Progenitor cell of endocrine pancreas (in vitro differentiated cells): ENCODE data around the gene ATXN7. TPM values are rescaled to one million over a fixed set of nuclear protein-coding genes. Genes with fewer than 3 reads are reported as not detected.

Experiments
- DNase-seq: peaks from one replicate; pipeline ENCODE4 v3.0.0; 2021; ENCODE audit warnings: low spot score; ENCODE audit not compliant: unreplicated experiment
- H3K27ac Mint-ChIP-seq: 2 replicates; pipeline ENCODE4 v1.8.0; 2021; ENCODE audit warnings: mild to moderate bottlenecking, moderate library complexity, mixed read lengths
- H3K27me3 Mint-ChIP-seq: 2 replicates; pipeline ENCODE4 v1.8.0; 2021; ENCODE audit warnings: mixed read lengths
- H3K36me3 Mint-ChIP-seq: 2 replicates; pipeline ENCODE4 v1.8.0; 2022; ENCODE audit warnings: mixed read lengths; ENCODE audit not compliant: insufficient read depth
- H3K4me1 Mint-ChIP-seq: 2 replicates; pipeline ENCODE4 v1.8.0; 2021; ENCODE audit warnings: low read depth, mixed read lengths
- H3K4me3 Mint-ChIP-seq: 2 replicates; pipeline ENCODE4 v1.8.0; 2021; ENCODE audit warnings: low read depth, mild to moderate bottlenecking, moderate library complexity, mixed read lengths
- H3K9me3 Mint-ChIP-seq: 2 replicates; pipeline ENCODE4 v1.8.0; 2021; ENCODE audit warnings: low read depth, mixed read lengths
- total RNA-seq: library from RNA; stranded (reverse); gene quantifications from 2 replicates; pipeline ENCODE4 v1.2.1, GENCODE V29; 2021
- TF ChIP-seq, protein P1 (sequence below): fragments of 200-600 bp; sonication (generic); IDR thresholded peaks from one replicate; pipeline ENCODE4 v1.5.0; 2021; ENCODE audit warnings: antibody characterized with exemption, mild to moderate bottlenecking; ENCODE audit not compliant: unreplicated experiment

ATXN7 gene
- total RNA-seq, 1 donor from 2014 or later: 36.7 TPM

DNA sequence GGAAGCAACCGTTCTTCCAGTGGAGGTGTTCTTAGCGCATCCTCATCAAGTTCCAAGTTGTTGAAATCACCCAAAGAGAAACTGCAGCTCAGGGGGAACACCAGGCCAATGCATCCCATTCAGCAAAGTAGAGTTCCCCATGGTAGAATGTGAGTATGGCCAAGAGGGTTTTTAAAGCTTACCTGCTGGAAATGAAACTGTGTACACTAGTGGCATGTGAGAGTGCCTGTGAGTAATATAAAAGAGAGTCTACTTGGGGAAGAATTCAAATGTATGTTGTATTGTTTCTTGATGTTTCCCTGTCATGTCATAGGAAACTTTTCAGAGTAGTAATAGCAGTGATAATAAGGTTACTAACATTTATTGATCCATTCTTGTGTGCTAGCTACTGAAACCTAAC, 116.4 kb downstream of the ATXN7 start:
- Mint-ChIP-seq H3K9me3 (no peaks in the 10 kb centered on the region), H3K27ac (no peak overlapping the region), H3K27me3 (no peaks in the 10 kb centered on the region), H3K36me3 (peaks cover 14% of the 10 kb centered on the region), H3K4me3 (no peak overlapping the region), H3K4me1 (peaks cover 22% of the 10 kb centered on the region)
- no peak for DNase-seq
- TF ChIP-seq, protein P1, sequence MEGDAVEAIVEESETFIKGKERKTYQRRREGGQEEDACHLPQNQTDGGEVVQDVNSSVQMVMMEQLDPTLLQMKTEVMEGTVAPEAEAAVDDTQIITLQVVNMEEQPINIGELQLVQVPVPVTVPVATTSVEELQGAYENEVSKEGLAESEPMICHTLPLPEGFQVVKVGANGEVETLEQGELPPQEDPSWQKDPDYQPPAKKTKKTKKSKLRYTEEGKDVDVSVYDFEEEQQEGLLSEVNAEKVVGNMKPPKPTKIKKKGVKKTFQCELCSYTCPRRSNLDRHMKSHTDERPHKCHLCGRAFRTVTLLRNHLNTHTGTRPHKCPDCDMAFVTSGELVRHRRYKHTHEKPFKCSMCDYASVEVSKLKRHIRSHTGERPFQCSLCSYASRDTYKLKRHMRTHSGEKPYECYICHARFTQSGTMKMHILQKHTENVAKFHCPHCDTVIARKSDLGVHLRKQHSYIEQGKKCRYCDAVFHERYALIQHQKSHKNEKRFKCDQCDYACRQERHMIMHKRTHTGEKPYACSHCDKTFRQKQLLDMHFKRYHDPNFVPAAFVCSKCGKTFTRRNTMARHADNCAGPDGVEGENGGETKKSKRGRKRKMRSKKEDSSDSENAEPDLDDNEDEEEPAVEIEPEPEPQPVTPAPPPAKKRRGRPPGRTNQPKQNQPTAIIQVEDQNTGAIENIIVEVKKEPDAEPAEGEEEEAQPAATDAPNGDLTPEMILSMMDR: no peak

DNA sequence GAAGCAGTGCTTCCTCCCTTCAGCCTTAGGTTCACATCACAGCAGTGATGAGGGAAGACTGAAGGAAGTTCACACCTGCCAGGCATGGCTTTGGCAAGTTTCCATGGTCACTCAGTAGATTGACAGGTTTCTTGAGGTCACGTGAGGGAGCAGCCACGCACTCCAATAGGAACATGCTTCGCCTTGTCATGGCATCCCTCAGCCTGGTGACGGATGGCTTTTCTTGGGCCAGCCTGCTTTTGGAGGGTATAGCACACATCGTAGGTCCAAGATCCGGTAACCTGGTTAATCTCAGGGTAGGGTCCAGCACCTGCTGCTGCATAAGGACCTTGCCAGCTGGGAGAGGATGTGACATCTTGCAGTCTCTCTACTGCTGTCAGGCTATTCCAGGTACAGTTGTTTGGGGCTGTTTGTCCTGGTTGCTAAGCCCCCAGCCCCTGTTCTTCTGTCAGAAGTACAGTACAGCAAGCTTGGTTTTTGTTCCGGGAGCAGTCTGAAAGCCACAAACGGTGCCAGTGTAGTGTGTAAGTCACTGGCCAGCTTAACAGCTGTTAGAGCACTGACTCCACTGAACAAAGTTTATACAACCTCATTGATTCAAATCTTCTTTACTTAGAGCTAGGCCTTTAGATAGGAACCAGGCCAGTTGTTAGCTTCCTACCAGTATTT, 117.3 kb downstream of the ATXN7 start:
- Mint-ChIP-seq H3K36me3 (peaks cover 18% of the 10 kb centered on the region), H3K27me3 (no peaks in the 10 kb centered on the region), H3K4me1 (peaks cover 19% of the 10 kb centered on the region), H3K9me3 (no peaks in the 10 kb centered on the region), H3K27ac (peak overlapping the region; percentile 46), H3K4me3 (no peak overlapping the region)
- TF ChIP-seq, protein P1: no peak
- no peak for DNase-seq

DNA sequence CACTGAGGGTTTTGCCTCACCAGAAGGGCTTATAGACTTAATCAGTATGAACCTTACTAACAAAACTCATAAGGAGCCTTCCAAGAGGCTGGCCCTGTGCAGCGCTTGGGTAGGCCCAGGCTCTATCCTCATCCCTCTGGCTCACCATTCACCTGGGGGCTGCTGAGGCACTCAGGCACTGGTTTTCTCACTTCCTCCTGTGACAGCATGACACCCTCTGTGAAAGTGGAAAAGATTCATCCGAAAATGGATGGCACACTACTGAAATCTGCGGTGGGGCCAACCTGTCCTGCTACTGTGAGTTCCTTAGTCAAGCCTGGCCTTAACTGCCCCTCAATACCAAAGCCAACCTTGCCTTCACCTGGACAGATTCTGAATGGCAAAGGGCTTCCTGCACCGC, 118.3 kb downstream of the ATXN7 start:
- Mint-ChIP-seq H3K36me3 (peaks cover 18% of the 10 kb centered on the region), H3K27ac (no peak overlapping the region), H3K4me1 (peaks cover 15% of the 10 kb centered on the region), H3K27me3 (no peaks in the 10 kb centered on the region), H3K9me3 (no peaks in the 10 kb centered on the region), H3K4me3 (no peak overlapping the region)
- DNase-seq: no peak
- TF ChIP-seq, protein P1: no peak

DNA sequence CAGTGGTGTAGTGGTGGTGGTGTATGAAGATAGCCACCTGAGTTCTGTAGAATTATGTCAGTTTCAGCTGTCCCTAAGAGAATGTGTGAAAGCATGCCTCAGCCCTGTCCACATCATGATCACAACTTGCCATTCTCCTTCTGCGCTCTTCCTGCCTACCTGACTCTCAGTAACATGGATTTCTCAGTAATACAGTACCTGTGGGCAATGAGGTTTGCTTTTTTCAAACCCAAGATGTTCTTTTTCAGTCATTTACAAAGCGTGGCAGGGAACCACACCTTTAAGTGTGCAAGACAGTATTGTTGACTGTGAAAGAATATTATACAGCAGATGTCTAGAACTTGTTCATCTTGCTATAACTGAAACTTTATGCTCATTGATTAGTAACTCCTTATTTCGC, 120.7 kb downstream of the ATXN7 start:
- Mint-ChIP-seq H3K4me1 (peaks cover 6% of the 10 kb centered on the region), H3K27me3 (no peaks in the 10 kb centered on the region), H3K9me3 (no peaks in the 10 kb centered on the region), H3K4me3 (no peak overlapping the region), H3K27ac (no peak overlapping the region), H3K36me3 (peaks cover 18% of the 10 kb centered on the region)
- no peak for DNase-seq
- TF ChIP-seq, protein P1: no peak

DNA sequence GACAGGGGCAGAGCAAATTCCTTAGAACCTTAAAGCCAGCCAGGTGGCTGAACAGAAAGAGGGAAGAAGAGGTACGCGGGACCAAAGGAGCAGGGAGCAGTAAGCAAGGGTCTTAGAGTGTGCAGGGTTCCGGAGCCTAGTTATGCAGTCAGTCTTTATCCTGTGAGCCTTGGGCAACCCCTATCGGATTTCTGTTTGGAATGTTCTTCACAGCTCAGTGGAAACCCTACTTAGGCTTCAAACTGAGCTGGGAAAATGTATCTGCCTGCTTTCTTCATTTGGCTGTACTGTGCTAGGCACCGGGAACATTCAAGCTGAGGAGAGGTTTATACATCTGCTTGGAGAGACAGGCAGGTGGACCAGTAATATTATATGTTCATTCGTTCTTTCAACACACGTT, 122.5 kb downstream of the ATXN7 start:
- Mint-ChIP-seq H3K27ac (peak overlapping the region; percentile 3), H3K9me3 (no peaks in the 10 kb centered on the region), H3K4me1 (peaks cover 3% of the 10 kb centered on the region), H3K36me3 (peaks cover 17% of the 10 kb centered on the region), H3K27me3 (no peaks in the 10 kb centered on the region), H3K4me3 (no peak overlapping the region)
- DNase-seq: no peak
- TF ChIP-seq, protein P1: no peak
